Germinal center (tissue), 1 donor: ENCODE results near the gene SLC27A1.

Experiments
- DNase-seq: peaks from one replicate; pipeline ENCODE4 v3.0.0; 2012; ENCODE audit warnings: mixed read lengths, low spot score

Gene SLC27A1

DNA sequence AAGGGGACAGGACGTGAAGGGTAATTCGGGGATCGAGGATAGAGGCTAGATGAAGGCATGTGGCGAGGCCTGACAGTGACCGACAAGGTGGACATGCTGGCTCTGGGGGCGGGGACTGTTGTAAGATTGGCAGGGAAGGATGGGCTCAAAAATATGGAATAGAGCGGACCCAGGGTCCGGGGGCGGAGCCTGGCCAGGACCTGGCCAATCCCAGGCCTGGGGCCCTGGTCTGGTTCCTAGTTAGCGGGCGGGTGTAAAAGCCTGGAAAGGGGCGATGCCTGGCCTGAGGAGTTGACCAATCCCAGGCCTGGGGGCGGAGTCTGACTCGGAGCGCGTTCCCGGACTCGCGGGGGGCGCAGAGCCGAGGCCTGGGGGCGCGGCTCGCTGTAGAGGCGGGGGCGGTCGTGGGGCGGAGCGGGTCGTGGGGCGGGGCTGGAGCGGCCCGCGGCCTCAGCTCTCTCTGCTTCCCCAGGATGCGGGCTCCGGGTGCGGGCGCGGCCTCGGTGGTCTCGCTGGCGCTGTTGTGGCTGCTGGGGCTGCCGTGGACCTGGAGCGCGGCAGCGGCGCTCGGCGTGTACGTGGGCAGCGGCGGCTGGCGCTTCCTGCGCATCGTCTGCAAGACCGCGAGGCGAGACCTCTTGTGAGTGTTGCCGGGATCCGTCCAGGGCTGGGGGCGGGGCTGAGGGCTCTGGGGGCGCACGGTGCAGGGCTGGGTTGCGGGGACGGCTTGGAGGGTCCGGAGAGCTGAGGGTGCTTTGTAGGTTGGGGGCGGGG lies at the start of gene SLC27A1:
Gene SLC27A1 (plus strand): TSS at position 457 of the 774 bp plus-strand sequence. CDS start 17 bp downstream, at position 474.
- peak; percentile 83 for DNase-seq

DNA sequence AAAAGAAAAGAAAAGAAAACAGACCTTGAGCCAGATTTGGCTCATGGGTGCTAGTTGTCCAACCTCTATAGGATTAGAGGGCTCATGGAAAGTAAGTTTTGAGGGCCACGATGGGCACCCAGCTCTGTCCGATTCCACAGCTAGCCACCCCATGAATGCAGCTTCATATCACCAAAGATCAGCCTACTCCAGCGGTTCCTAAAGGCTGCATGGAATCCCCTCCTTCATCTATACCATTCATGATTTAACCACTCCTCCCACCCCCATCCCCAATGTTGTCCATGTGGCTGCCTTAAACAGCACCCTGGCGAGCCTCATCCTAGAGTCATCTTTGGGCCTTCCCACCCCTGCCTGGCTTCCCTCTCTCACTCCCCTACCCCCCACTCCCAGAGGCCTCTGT lies 48.4 kb upstream of the SLC27A1 start:
- DNase-seq, result no peak

DNA sequence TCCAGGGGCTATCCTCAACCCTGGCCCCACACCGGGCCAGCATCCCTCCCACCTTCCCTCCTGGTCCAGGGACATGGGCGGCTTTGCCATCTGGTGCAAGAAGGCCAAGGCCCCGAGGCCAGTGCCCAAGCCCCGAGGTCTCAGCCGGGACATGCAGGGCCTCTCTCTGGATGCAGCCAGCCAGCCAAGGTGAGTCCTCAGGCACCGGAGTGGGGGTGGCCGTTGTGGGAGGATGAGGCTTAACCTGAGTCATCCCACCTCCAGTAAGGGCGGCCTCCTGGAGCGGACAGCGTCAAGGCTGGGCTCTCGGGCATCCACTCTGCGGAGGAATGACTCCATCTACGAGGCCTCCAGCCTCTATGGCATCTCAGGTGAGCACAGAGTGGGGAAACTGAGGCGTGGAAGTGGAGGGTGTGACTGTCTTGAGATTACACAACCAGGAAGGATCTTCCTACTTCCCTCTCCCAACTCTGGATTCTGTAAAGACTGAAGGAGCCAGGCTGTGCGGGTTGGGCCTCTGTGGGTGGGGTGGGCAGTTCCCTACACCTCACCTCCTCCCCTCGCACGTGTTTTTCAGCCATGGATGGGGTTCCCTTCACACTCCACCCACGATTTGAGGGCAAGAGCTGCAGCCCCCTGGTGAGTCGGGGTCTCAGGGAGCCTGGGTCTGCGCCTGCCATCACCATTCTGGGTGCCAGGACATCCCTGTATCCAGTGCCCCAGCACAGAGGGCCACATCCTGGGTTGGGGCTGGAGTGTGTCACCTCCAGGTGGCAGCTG lies 46.7 kb upstream of the SLC27A1 start:
- no peak for DNase-seq

DNA sequence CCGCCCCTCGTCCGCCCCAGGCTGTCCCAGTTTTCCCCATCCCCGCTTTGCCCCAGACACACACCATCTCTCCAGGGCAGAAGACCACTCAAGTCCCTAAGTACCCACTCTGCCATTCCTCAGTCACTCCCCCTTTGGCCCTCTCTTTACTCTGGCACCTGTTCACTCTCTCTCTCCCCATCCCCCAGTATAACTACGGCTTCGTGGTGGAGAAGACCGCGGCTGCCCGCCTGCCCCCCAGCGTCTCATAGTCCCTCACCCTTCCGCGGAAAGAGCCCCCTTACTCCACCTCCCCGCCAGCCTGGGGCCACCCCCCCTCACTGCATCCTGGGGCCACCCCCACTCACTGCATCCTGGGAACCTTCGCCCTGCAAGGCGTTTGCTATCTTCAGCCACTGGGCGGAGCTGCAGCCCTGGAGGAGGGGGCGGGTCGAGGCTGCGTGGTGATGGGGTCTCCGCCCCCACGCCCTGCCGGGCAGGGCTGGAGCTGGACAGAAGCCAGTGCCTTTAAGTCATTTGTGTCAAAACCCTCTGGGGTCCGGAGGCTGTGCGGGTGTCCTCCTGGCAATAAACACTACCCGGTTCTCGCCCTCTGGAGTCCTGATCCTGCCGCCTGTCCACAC lies 45.5 kb upstream of the SLC27A1 start:
- peak; percentile 51 for DNase-seq

DNA sequence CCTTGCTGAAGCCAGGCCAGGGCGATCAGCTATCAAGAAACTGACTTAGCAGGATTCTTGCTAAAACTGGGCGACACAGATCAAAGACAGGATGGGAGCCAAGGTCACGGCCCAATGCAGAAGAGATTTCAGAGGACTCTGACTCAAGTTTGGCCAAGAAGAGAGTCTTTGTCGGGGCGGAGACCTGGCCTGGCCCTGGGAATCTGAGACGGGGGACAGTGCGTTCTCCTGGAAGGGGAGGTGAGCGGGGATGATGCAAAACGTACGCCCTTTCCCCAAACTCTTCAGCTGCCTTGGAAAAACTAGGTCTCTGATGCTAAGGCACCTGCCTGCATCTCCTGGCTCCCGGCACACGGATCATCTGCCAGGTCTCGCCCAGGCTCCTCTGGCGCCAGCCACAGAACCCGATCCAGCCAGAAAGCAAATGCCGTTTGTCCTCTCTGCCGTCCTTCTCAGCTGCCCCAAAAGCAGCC lies 40.6 kb upstream of the SLC27A1 start:
- no peak for DNase-seq

GRCh38 chr19:17431417-17431816 lies 38.9 kb upstream of the SLC27A1 start:
- DNase-seq, result no peak

- DNase-seq, result no peak
Observed at GRCh38 chr19:17435218-17435617, 35.1 kb upstream of the SLC27A1 start.

DNA sequence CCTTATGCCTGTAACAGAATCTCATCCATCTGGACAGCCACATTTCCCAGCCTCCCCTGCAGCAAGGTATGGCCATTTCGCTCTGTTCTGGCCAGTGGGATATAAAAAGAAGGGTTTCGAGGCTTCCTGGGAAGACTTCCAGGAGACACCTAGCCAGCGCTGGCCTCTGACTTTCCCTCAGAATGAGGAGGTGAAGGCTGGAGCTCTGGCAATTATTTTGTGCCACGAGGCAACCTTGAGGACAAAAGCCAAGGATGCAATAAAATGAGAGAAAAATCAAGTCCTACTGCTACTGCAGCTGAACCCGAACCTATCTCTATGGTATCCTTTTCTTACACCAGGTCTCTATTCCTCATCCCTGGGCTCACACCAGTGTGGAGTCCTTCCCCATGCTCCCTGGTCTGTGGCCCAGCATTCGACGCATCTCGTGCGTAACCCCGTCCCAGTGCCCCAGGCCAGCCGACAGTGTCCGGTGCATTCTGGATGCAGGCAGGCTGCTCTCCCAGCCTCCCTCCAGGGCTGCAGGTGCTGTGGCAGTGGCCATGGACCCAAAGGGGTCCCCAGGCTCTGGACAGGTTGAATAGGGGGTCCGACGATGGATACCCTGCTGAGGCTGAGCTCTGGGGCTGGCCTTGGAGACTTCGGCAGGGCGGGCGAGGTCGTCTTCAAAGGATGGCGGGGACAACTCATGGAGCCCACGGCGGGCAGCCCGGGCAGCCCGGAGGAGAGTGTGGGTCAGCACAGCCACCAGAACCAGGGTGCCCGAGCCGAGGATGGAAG lies 34.0 kb upstream of the SLC27A1 start:
- no peak for DNase-seq

DNA sequence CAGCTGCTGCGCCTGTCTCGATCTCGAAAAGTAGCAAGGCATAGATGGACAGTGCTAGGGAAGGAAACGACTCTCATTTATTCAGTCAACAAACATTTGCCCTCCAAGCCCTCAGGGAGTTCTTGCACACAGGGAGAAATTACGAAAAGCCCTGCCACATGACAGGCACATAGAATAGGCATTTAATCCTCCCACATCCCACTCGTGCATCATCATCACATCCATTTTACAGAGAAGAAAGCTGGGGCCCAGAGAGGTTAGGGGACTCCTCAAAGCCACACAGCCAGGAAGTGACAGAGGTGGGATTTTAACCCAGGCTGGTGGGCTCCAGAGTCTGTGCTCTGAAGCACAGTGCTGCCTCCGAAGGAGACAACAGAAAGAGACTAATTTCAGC lies 33.5 kb upstream of the SLC27A1 start:
- no peak for DNase-seq

DNA sequence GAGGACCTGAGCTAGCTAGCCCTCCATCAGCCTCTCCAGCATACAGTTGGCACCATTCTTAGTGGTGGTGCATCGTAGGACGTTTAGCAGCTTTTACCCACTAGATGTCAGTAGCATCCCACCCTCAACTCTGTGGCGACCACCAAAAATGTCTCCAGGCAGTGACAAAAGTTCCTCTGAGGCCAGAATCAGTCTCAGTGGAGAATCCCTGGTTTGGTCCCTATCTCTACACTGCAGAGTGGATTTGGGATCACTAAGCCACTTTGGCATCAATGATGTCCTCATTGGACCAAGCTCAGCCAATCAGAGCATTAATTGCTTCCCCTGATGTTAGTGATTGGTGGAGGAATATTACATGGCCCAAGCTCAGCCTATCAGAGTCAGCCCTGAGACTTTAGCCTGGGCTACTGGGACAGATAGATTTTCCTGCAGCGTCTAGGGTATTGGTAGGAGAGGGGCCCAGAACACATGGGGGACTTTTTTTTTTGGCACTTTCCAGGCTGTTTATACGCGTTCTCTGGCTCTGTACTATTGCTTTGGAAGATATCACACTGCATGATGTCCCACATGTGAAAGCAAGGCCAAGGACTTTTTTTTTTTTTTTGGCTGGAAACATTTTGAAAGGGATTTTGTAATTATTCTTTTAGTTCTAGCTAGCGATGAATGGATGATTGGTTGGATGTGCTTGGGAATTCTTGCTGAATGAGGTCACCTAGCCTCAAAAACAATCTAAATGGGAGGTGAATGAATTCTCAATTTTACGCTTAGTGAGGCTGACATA lies 28.9 kb upstream of the SLC27A1 start:
- DNase-seq, result peak; percentile 46

GRCh38 chr19:17445526-17446165 lies 24.7 kb upstream of the SLC27A1 start:
- no peak for DNase-seq

DNA sequence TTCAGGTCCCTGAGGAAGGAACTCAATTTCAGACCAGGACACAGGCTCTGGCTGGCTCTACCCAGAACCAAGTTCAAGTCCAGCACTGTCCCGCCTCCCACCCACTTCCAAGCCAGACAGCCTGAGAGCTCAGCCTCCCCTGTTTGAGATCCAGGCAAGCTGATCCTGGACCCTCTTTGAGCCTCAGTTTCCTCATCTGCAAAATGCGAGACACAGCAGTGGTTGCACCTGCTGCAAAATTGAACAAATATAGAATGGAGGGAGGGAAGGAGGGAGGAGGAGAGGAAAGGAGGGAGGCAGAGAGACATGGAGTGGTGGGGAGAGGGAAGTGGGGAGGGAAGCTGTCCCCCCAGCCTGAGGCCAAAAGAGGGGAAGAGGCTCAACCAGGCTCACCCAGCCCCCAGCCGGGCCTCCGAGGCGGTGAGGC lies 22.6 kb upstream of the SLC27A1 start:
- no peak for DNase-seq

DNA sequence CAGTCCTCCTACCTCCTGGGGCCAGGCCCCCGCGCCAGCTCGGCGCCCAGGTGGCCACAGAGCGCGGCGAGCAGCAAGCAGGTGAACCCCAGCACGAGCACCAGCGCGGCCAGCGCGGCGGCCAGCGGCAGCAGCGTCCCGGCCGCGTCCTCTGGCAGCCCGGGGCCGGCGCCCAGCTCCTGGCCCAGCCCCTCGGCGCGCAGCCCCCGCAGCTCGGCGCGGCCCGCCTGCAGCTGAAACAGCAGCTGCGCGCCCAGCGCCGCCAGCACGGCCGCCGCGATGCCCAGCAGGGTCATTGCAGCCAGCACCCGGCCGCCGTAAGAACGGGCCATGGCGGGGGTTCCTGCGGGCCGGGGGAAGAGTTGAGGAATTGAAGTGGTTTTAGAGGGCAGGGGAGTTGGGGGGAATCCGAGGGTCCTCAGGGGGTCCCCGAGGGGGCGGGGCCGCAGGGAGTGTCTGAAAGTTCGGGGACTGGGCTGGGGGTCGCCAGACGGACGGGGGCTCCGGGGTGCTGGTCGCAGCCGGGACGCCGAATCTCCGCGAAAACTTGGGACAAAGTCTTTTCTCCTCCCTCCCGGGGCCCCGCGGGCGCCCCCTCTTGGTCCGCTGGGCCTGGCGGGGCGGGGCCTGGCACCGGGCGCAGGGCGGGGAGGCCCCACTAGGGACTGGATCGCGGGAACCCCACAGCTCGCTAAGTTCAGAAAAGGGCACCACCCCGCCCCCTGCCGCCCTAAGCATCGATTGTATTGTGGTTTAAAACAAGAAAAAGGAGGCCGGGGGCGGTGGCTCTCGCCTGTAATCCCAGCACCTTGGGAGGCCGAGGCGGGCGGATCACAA lies 22.0 kb upstream of the SLC27A1 start, which contains the start of gene TMEM221:
Gene TMEM221 (minus strand): TSS at position 538 of the 837 bp plus-strand sequence. CDS start 206 bp downstream, at position 332.
- DNase-seq, result peak; percentile 67

GRCh38 chr19:17450264-17451075 lies 19.9 kb upstream of the SLC27A1 start:
- DNase-seq, result no peak

- no peak for DNase-seq
Observed at GRCh38 chr19:17451820-17452219, 18.5 kb upstream of the SLC27A1 start.

DNA sequence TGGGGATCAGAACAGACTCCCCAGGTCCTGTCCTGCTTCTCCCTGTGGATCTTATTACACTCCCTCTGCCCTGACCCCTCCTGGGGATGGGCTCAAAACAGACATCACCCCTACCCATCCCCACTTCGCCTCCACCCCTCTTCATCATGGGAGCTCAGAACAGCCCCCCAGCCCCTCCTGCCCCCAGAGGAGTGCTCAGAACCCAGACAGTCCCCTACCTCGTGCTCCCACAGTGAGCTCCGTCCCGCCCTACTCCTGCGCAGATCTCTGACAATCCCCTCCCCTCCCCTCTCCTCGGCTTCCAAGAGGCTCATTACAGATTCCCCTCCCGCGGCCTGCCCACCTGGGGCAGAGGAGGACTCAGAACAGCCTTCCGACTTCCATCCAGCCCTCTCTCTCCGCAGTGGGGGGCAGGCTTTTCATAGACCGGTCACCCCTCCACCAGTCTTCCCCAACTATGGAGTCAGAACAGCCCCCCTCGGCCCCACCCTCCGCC lies 15.7 kb upstream of the SLC27A1 start:
- no peak for DNase-seq

- no peak for DNase-seq
Observed at GRCh38 chr19:17455308-17456123, 14.8 kb upstream of the SLC27A1 start.

DNA sequence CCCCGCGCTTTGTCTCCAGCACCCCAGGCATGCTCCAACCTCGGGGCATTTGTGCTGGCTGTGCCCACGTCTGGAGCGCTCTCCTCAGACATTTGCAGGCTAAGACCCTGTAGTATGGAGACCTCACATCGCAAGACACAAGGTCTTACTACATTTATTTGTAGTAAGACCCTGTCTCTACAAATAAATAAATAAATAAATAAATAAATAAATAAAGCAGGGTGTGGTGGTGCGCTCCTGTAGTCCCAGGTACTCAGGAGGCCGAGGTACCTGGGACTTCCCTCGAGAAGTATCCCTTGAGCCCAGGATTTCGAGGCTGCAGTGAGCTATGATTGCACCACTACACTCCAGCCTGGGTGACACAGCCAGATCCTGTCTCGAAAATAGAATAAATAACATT lies 14.2 kb upstream of the SLC27A1 start:
- DNase-seq, result no peak
